Measurements from ENCODE around the gene IGSF10. TPM values are rescaled to one million over a fixed set of nuclear protein-coding genes. Genes with fewer than 3 reads are reported as not detected.

IGSF10 gene
- total RNA-seq, 1 donor from 2014 or later, result 30.9 TPM

DNA sequence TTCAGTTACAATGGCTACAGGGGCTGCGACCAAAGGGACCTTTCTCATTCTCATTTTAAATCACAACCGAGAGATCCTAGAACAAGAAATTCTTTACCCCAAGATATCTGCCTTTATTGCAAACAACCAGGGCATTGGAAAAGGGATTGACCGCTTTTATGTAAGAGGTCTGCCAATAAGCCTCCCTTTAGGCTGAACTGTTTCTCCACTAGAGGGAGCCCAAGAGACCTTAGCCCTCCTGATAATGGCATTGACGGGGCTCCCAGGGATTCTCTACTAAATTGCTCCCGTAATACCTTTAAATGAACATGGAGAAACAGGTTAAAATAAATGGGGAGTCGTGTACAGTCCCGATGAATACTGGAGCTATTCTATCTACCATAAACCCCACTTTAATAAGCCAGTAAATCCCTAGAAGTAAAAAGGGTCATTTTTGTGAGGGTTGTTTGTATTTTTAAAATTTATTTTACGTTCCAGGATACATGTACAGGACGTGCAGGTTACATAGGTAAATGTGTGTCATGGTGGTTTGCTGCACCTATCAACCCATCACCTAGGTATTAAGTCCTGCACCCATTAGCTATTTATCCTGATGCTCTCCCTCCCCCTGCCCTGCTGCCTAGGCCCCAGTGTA is 7.5 kb upstream of the IGSF10 start:
- Histone ChIP-seq H3K27me3 (ENCODE audit: low read depth) (no peaks in the 10 kb centered on the region), H3K9me3 (no peaks in the 10 kb centered on the region), H3K27ac (no peak overlapping the region), H3K4me1 (no peaks in the 10 kb centered on the region), H3K4me3 (no peak overlapping the region), H3K36me3 (no peaks in the 10 kb centered on the region)
- intact Hi-C loops (cut with DNase I), result loop anchor here (10.0 kb wide), 1 partner anchor 366 kb away; no protein-coding TSS in a partner anchor
- peak; percentile 83 to 87 for ATAC-seq
- peak; percentile 85 for TF ChIP-seq CTCF (IDR thresholded peaks at IDR 0.05)
- no peak for DNase-seq

GRCh38 chr3:151467069-151467468 is 6.2 kb upstream of the IGSF10 start:
- Histone ChIP-seq H3K36me3 (no peaks in the 10 kb centered on the region), H3K9me3 (no peaks in the 10 kb centered on the region), H3K27me3 (ENCODE audit: low read depth) (no peaks in the 10 kb centered on the region), H3K4me3 (no peak overlapping the region), H3K4me1 (no peaks in the 10 kb centered on the region), H3K27ac (no peak overlapping the region)
- no peak for TF ChIP-seq CTCF (IDR thresholded peaks at IDR 0.05)
- intact Hi-C loops (cut with DNase I), result loop anchor here (10.0 kb wide), 1 partner anchor 368 kb away; no protein-coding TSS in a partner anchor
- ATAC-seq, result no peak
- no peak for DNase-seq

DNA sequence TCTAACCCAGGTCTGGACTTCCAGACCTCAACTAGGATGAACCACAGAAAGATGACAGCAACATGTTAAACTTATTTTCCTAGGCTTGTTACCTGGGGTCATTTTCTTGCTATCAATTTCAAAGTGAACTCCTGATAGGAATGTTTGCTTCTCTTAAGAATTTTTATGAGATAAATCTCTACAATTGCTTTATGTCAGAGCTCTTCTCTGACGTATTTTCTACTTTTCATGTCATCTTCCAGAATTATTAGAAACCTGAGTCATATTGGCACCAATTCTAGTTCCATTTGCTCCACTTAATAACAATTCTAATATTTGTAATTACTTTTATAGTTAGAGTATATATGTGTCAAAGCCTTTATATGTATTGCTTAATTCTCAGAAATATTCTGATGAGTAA is 2.1 kb upstream of the IGSF10 start:
- no peak for ATAC-seq
- Histone ChIP-seq H3K36me3 (no peaks in the 10 kb centered on the region), H3K27ac (no peak overlapping the region), H3K9me3 (no peaks in the 10 kb centered on the region), H3K4me1 (no peaks in the 10 kb centered on the region), H3K4me3 (no peak overlapping the region), H3K27me3 (ENCODE audit: low read depth) (no peaks in the 10 kb centered on the region)
- DNase-seq, result no peak
- no peak for TF ChIP-seq CTCF (IDR thresholded peaks at IDR 0.05)
- intact Hi-C loops (cut with DNase I), result loop anchor here (10.0 kb wide), 1 partner anchor 372 kb away; no protein-coding TSS in a partner anchor

DNA sequence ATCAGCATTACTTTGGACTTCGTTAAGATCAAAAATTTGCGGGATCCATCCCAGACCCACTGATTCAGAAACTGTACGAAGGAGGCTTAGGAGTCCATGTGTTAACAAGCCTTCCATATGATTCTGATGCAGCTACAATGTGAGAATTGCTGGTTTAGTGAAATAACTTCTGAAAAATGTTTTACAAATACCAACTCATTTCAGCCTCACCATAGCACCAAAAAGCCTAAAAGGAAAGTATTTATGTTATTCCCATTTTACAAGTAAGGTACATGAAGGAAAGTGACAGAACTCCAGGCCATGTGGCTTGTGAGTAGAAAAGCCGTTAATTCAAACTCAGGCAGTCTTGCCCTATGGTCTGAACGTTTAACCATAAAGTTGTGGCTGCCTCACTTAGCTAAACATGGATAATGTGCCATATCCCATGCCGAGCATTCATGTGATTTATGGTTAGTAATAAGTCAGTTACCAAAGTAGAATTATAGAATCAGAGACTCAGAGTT is 1.5 kb upstream of the IGSF10 start:
- H3K36me3 ChIP-seq, result no peaks in the 10 kb centered on the region
- ATAC-seq (no peak), DNase-seq (no peak)
- no peak overlapping the region for H3K4me3 ChIP-seq
- intact Hi-C loops (cut with DNase I), result loop anchor here (10.0 kb wide), 1 partner anchor 372 kb away; no protein-coding TSS in a partner anchor
- no peaks in the 10 kb centered on the region for H3K9me3 ChIP-seq
- no peak for TF ChIP-seq CTCF (IDR thresholded peaks at IDR 0.05)
- no peaks in the 10 kb centered on the region for H3K27me3 ChIP-seq (ENCODE audit: low read depth)
- H3K4me1 ChIP-seq, result no peaks in the 10 kb centered on the region
- H3K27ac ChIP-seq, result no peak overlapping the region

DNA sequence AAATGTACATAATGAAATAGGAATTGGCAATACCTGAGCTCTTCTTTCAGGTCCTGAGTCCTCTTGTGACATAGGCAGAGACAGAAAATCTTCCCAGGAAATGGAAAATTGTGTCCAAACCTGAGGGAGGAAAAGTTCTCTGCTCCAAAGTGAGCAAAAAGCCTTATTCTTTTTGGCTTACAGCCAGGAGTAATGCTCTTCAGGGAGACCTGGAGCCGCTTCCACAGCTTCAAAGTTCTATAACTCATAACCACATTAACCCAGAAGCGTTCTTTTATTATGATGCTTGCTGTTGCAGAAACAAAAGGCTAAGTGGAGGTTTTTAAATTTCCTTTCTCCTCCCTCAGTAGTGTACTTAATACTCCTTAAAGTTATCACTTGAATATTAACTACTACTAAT is 633 bp downstream of the IGSF10 start:
- Histone ChIP-seq H3K27ac (peak overlapping the region; percentile 62), H3K4me3 (peak overlapping the region; percentile 55), H3K36me3 (no peaks in the 10 kb centered on the region), H3K4me1 (no peaks in the 10 kb centered on the region), H3K9me3 (no peaks in the 10 kb centered on the region), H3K27me3 (ENCODE audit: low read depth) (no peaks in the 10 kb centered on the region)
- ATAC-seq, result peak in 1 of 2 donors; percentile 9
- TF ChIP-seq CTCF (IDR thresholded peaks at IDR 0.05), result no peak
- intact Hi-C loops (cut with DNase I), result loop anchor here (10.0 kb wide), 1 partner anchor 375 kb away; no protein-coding TSS in a partner anchor
- no peak for DNase-seq
